ENCODE results near the gene RDH12.

The RDH12 gene

DNA sequence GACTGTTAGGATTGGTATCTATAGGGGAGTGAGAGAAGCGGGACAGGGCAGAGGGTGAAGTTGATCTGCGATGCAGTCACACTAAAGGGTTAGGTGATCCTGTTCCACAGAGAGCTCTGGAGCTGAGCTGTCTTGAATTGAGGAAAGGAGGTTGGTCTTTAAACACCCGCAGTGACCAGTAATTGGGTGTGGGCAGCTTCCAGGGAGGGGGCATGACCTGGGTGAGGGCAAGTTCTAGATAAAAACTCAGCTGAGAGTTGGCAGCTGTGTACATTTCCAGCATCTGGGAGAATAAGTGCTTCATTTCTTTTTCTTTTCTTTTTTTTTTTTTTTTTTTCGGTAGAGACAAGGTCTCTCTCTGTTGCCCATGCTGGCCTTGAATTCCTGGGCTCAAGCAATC is 35.1 kb downstream of the RDH12 start:
- TF ChIP-seq, protein P1, sequence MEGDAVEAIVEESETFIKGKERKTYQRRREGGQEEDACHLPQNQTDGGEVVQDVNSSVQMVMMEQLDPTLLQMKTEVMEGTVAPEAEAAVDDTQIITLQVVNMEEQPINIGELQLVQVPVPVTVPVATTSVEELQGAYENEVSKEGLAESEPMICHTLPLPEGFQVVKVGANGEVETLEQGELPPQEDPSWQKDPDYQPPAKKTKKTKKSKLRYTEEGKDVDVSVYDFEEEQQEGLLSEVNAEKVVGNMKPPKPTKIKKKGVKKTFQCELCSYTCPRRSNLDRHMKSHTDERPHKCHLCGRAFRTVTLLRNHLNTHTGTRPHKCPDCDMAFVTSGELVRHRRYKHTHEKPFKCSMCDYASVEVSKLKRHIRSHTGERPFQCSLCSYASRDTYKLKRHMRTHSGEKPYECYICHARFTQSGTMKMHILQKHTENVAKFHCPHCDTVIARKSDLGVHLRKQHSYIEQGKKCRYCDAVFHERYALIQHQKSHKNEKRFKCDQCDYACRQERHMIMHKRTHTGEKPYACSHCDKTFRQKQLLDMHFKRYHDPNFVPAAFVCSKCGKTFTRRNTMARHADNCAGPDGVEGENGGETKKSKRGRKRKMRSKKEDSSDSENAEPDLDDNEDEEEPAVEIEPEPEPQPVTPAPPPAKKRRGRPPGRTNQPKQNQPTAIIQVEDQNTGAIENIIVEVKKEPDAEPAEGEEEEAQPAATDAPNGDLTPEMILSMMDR (IDR thresholded peaks at IDR 0.05; ENCODE audit: poor library complexity, severe bottlenecking) = no peak
- DNase-seq (ENCODE audit: low spot score) (no peak), ATAC-seq (ENCODE audit: low read depth) (no peak)

DNA sequence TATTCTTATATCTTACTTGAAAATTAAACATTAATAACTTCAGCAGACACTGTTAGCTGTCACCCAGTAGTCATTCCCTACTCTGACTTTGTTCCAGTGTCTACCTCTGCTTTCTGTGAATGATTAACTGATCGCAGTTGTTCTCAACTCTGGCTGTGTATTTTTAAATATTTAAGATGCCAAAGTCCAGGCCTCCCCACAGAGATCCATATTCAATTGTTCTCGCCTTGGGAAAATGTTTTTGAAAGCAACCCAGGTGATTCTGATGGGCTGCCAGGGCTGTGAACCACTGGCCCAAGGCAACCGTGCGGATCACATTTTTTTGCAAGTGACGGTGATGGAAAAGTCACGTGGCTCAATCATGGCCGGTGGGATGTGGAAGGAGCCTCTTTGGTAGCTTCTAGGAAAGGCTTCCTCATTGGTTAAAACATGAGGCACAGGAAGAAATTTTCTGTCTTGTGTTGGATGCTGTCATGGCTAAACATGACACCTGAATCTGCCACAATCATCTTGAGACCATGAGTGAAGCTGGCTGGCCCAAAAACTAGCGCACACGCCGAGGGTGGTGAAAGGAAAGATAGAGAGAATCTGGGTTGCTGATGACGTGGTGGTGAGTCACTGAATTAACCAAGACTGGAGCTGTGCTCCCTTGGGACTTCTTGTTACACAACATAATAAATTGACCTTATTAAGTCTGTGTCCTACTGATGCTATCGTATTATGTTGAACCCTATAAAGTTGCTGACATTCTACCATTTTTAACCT is 37.2 kb downstream of the RDH12 start:
- Histone ChIP-seq H3K4me1 (ENCODE audit: insufficient read depth, poor library complexity, severe bottlenecking) (peaks cover 3% of the 10 kb centered on the region), H3K27me3 (ENCODE audit: insufficient read depth, poor library complexity, severe bottlenecking) (no peaks in the 10 kb centered on the region), H3K36me3 (ENCODE audit: low read depth) (no peaks in the 10 kb centered on the region), H3K4me3 (ENCODE audit: severe bottlenecking) (no peak overlapping the region), H3K9me3 (ENCODE audit: severe bottlenecking) (no peaks in the 10 kb centered on the region), H3K27ac (ENCODE audit: poor library complexity, severe bottlenecking) (no peak overlapping the region)
- ATAC-seq (ENCODE audit: low read depth) (peak; percentile 88), DNase-seq (ENCODE audit: low spot score) (no peak)
- TF ChIP-seq, protein P1 (IDR thresholded peaks at IDR 0.05; ENCODE audit: poor library complexity, severe bottlenecking) = no peak

More for the DNA sequence above, 35.1 kb downstream of the RDH12 start:
- H3K4me3 ChIP-seq (ENCODE audit: severe bottlenecking) = no peak overlapping the region
- H3K9me3 ChIP-seq (ENCODE audit: severe bottlenecking) = no peaks in the 10 kb centered on the region
- H3K4me1 ChIP-seq (ENCODE audit: insufficient read depth, poor library complexity, severe bottlenecking) = peaks cover 3% of the 10 kb centered on the region
- H3K36me3 ChIP-seq (ENCODE audit: low read depth) = no peaks in the 10 kb centered on the region
- H3K27ac ChIP-seq (ENCODE audit: poor library complexity, severe bottlenecking) = no peak overlapping the region
- H3K27me3 ChIP-seq (ENCODE audit: insufficient read depth, poor library complexity, severe bottlenecking) = no peaks in the 10 kb centered on the region

DNA sequence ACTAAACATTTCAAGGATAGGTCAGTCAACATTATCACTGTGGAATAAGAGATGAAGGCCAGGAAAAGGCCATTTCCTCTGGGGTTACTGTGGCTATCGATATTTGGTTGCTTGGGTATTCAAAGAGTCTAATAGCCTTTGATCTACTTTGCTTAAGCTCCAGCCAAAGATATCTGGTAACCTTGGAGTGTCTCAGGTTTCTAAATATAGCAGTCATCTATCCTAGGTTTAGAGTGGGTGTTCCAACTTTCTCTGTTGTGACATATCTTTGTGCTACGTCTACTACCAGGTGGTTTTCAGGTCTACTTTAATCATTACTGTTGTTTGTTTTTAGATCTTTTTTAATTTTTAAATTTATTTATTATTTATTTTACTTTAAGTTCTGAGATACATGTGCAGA is 42.4 kb downstream of the RDH12 start:
- no peaks in the 10 kb centered on the region for H3K27me3 ChIP-seq (ENCODE audit: insufficient read depth, poor library complexity, severe bottlenecking)
- no peak overlapping the region for H3K4me3 ChIP-seq (ENCODE audit: severe bottlenecking)
- no peaks in the 10 kb centered on the region for H3K9me3 ChIP-seq (ENCODE audit: severe bottlenecking)
- no peak overlapping the region for H3K27ac ChIP-seq (ENCODE audit: poor library complexity, severe bottlenecking)
- H3K4me1 ChIP-seq (ENCODE audit: insufficient read depth, poor library complexity, severe bottlenecking) = peaks cover 3% of the 10 kb centered on the region
- TF ChIP-seq, protein P1 (IDR thresholded peaks at IDR 0.05; ENCODE audit: poor library complexity, severe bottlenecking) = no peak
- ATAC-seq (ENCODE audit: low read depth) (no peak), DNase-seq (ENCODE audit: low spot score) (no peak)
- no peaks in the 10 kb centered on the region for H3K36me3 ChIP-seq (ENCODE audit: low read depth)

DNA sequence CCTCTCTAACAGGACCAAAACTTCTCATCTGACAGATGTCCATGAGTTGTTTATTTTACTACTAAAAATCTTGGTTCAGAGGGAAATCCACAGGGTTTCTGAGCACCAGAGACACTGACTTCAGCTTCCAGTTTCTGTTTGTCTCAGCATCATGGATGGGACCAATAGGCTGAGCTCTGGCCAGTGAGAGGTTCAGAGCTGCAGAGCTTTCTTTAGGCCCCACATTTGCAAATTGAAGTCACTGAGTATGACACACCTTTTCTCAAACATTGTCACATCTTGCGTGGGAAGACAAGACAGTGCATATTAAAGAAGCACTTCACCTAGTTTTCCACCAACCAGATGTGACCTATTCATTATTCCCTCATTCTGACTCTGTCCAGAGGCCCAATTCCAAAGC is 45.2 kb downstream of the RDH12 start:
- TF ChIP-seq, protein P1 (IDR thresholded peaks at IDR 0.05; ENCODE audit: poor library complexity, severe bottlenecking) = no peak
- Histone ChIP-seq H3K4me3 (ENCODE audit: severe bottlenecking) (no peak overlapping the region), H3K27ac (ENCODE audit: poor library complexity, severe bottlenecking) (no peak overlapping the region), H3K27me3 (ENCODE audit: insufficient read depth, poor library complexity, severe bottlenecking) (no peaks in the 10 kb centered on the region), H3K4me1 (ENCODE audit: insufficient read depth, poor library complexity, severe bottlenecking) (no peaks in the 10 kb centered on the region), H3K36me3 (ENCODE audit: low read depth) (peaks cover 6% of the 10 kb centered on the region; the same call in 1 of the 2 replicates), H3K9me3 (ENCODE audit: severe bottlenecking) (no peaks in the 10 kb centered on the region)
- ATAC-seq (ENCODE audit: low read depth) (no peak), DNase-seq (ENCODE audit: low spot score) (no peak)

DNA sequence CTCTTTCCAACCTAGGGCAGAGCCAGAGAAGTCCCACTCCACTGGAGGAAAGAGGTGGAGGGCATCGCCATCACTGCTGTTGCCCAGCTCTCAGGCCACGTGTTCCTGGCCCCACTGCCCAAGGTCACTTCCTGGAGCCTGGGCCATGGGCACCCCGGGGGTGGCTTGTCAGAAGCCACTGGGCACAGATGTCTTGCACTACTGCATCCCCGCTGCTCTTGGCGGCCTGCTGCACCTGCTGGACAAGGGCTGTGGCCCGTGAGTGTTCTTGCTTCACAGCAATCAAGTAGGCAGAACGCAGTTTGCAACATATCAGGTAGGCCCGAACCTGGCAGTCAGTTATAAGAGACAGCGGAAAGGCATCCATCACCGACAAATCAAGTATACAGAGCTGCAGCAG is 46.6 kb downstream of the RDH12 start:
- Histone ChIP-seq H3K27ac (ENCODE audit: poor library complexity, severe bottlenecking) (no peak overlapping the region), H3K36me3 (ENCODE audit: low read depth) (peaks cover 12% of the 10 kb centered on the region; the same call in 1 of the 2 replicates), H3K9me3 (ENCODE audit: severe bottlenecking) (no peaks in the 10 kb centered on the region), H3K4me3 (ENCODE audit: severe bottlenecking) (no peak overlapping the region), H3K27me3 (ENCODE audit: insufficient read depth, poor library complexity, severe bottlenecking) (no peaks in the 10 kb centered on the region), H3K4me1 (ENCODE audit: insufficient read depth, poor library complexity, severe bottlenecking) (no peaks in the 10 kb centered on the region)
- ATAC-seq (ENCODE audit: low read depth) = no peak
- no peak for DNase-seq (ENCODE audit: low spot score)
- TF ChIP-seq, protein P1 (IDR thresholded peaks at IDR 0.05; ENCODE audit: poor library complexity, severe bottlenecking) = no peak
